ENCODE measurements around the gene CCDC88C.

DNA sequence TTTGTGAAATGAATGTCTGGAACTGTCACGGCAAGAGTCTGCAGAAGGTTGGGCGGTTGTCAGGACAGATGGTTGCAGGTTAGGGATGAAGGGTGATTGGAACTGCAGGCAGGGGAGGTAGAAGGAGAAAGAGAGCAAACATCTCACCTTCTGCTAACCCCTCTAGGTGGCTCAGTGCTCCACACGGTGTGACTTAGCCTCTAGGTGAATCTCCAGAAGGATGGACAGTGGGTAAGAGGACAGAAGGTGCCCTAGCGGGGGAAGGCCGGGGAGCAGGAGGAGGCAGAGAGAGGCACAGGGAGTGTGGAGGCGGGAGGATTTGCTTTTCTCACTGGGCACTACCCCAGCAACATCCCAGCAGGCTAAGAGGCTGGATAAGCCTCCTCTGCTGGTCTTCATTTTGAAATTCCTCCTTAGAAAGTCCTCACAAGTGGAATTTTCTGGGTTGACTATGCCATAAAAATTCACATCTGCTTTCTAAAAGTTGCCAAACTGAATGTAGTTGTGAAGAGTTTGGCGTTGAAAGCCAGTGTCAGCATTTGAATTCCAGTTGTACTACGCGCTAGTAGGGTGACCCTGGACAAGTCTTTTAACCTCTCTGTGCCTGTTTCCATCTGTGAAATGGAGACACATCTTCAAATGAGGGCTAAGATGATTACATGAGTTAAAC is 162.5 kb downstream of the CCDC88C start:
- TF ChIP-seq CTCF (IDR thresholded peaks at IDR 0.05) (no peak), EZH2phosphoT487 (IDR thresholded peaks at IDR 0.05) (no peak)
